ENCODE data around the gene FGF14. TPM values are rescaled to one million over a fixed set of nuclear protein-coding genes. Genes with fewer than 3 reads are reported as not detected.

The FGF14 gene
- total RNA-seq, 4 donors from 2014 or later: under 0.01 to 2.4 (median 0.99) TPM

DNA sequence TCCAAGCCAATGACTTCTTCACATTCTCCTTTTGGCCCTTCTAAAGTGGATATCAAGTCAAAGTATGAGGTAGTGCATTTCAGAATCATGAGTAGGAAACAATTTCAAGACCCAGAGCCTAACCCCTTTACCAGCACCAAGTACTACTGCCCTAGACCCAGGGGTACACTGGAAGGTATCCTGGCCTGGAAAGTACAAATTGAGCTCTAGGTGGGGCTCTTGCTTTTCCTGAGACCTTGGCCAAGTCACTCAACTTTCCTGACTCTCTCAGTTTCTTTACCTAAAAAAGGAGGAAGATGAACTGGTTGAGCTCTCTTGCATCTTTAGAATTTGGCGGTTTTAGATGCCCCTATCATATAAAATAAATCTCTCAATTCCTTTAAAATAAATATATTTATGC is 204.7 kb downstream of the FGF14 start:
- Histone ChIP-seq H3K4me3 (no peak overlapping the region), H3K9me3 (no peaks in the 10 kb centered on the region), H3K27me3 (no peaks in the 10 kb centered on the region), H3K27ac (no peak overlapping the region), H3K36me3 (no peaks in the 10 kb centered on the region), H3K4me1 (no peaks in the 10 kb centered on the region)
- intact Hi-C loops (cut with DNase I; ENCODE audit: low total_unique reads) (loop anchor here (10.0 kb wide), 1 partner anchor 1558 kb away; no protein-coding TSS in a partner anchor), in situ Hi-C loops (cut with MboI; ENCODE audit: low pct_ligation_motif_present in 1 of 4, low pct_unique_long_range_greater_than_20kb in 1 of 4, low sequenced_read_pairs in 3 of 4) (no loop called here)
- WGBS, 2 donors (ENCODE audit: low coverage in 1 of 2): 55 to 79% methylated on average over 1 of the region's 1 CpG
- no peak for DNase-seq
- no peak for TF ChIP-seq POLR2AphosphoS5 (IDR thresholded peaks at IDR 0.05)
- TF ChIP-seq, protein P1, sequence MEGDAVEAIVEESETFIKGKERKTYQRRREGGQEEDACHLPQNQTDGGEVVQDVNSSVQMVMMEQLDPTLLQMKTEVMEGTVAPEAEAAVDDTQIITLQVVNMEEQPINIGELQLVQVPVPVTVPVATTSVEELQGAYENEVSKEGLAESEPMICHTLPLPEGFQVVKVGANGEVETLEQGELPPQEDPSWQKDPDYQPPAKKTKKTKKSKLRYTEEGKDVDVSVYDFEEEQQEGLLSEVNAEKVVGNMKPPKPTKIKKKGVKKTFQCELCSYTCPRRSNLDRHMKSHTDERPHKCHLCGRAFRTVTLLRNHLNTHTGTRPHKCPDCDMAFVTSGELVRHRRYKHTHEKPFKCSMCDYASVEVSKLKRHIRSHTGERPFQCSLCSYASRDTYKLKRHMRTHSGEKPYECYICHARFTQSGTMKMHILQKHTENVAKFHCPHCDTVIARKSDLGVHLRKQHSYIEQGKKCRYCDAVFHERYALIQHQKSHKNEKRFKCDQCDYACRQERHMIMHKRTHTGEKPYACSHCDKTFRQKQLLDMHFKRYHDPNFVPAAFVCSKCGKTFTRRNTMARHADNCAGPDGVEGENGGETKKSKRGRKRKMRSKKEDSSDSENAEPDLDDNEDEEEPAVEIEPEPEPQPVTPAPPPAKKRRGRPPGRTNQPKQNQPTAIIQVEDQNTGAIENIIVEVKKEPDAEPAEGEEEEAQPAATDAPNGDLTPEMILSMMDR (IDR thresholded peaks at IDR 0.05): no peak
- no peak for TF ChIP-seq POLR2A (IDR thresholded peaks at IDR 0.05)
- TF ChIP-seq EP300 (IDR thresholded peaks at IDR 0.05; ENCODE audit: low read depth): no peak

DNA sequence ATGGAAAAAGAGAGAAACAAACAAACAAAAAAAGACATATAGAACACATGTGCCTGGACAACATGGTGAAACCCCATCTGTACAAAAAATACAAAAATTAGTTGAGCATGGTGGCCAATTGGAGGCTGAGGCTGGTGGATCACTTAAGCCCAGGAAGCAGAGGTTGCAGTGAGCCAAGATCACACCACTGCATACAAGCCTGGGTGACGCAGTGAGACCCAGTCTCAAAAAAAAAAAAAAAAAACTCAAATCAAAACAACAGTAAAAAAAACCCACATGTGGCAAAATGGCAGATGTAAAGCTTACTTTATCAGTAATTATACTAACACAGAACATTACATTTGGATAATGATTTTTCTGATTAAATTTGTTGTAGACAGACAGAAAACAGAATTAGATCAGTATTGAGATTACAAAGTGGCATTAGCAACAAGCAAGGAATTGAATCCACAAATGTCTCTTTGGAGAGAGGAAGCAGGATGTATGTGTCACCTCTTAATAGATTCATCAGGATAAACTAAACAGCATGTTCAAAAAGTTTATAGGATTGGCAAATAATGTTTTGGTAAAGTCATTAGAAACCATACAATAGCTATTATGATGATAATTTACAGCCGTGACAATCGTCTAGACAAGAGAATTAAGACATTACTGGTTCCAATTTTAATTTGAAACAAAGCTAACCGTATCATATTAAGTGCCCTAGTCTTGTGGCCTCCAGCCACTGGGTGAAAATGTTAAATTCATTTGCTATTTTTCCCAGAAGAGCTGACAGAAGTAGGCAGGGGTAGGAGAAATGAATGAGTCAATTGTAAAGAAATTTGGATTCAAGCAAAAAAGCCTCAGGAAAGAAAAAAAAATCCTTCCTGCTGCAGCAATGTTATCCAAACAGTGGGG is 206.0 kb downstream of the FGF14 start:
- 46 to 55% methylated on average over 4 of the region's 4 CpGs for WGBS, 2 donors (ENCODE audit: low coverage in 1 of 2)
- in situ Hi-C loops (cut with MboI; ENCODE audit: low pct_ligation_motif_present in 1 of 4, low pct_unique_long_range_greater_than_20kb in 1 of 4, low sequenced_read_pairs in 3 of 4): no loop called here

DNA sequence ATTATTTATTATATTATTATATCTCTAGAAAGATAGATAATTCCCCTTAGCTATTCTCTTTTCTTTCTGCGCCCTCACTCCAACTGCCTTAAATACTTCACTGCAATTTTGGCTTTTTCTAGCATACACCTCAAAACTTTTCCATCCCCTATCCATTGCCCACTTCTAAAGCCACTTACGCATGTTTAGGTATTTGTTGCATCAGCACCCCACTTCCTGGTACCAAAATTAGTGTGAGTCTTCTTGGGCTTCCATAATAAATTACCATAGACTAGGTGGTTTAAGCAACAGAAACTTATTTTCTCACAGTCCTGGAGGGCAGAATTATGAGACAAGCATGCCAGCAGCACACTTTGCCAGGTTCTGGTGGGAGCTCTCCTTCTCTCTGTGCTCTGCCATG is 209.0 kb downstream of the FGF14 start:
- Histone ChIP-seq H3K4me1 (no peaks in the 10 kb centered on the region), H3K27me3 (no peaks in the 10 kb centered on the region), H3K4me3 (no peak overlapping the region), H3K27ac (no peak overlapping the region), H3K36me3 (no peaks in the 10 kb centered on the region), H3K9me3 (no peaks in the 10 kb centered on the region)
- TF ChIP-seq POLR2A (IDR thresholded peaks at IDR 0.05) (no peak), POLR2AphosphoS5 (IDR thresholded peaks at IDR 0.05) (no peak), EP300 (IDR thresholded peaks at IDR 0.05; ENCODE audit: low read depth) (no peak)
- TF ChIP-seq, protein P1 (IDR thresholded peaks at IDR 0.05): no peak
- intact Hi-C loops (cut with DNase I; ENCODE audit: low total_unique reads): loop anchor here (10.0 kb wide), 1 partner anchor 1562 kb away; no protein-coding TSS in a partner anchor
- in situ Hi-C loops (cut with MboI; ENCODE audit: low pct_ligation_motif_present in 1 of 4, low pct_unique_long_range_greater_than_20kb in 1 of 4, low sequenced_read_pairs in 3 of 4): no loop called here
- 86 to 90% methylated on average over 1 to 2 of the region's 2 CpGs for WGBS, 2 donors (ENCODE audit: low coverage in 1 of 2)
- no peak for DNase-seq

More for the DNA sequence above, 206.0 kb downstream of the FGF14 start:
- H3K4me3 ChIP-seq: no peak overlapping the region
- intact Hi-C loops (cut with DNase I; ENCODE audit: low total_unique reads): loop anchor here (10.0 kb wide), 1 partner anchor 1559 kb away; no protein-coding TSS in a partner anchor
- TF ChIP-seq, protein P1 (IDR thresholded peaks at IDR 0.05): no peak
- no peak for TF ChIP-seq POLR2AphosphoS5 (IDR thresholded peaks at IDR 0.05)
- no peaks in the 10 kb centered on the region for H3K36me3 ChIP-seq
- H3K27me3 ChIP-seq: no peaks in the 10 kb centered on the region
- no peak for DNase-seq
- no peaks in the 10 kb centered on the region for H3K9me3 ChIP-seq
- H3K4me1 ChIP-seq: no peaks in the 10 kb centered on the region
- no peak overlapping the region for H3K27ac ChIP-seq

DNA sequence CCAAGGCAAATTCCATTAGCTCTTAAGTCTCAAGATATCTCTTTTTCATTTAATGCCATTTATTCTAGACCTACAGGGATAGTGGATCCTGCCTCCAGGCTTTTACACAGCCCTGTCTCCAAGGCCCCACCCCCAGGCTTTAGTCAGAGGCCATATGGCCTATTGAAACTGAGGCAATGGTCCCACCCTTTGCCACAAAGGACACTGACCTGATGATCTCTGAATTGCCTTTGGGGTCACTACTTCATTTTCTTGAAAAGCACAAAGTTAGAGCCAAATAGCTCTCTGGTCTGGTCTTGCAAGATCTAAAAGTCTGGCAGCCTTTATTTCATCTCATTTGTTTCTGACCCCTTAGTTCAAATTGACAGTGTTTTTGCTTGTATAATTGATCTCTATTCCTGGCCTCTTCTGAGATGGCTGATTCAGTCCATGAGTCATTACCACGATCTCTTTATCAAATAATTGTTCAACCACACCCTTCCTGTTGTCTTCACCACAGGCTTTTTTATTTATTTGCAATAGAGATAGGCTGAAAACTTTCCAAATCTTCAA is 209.8 kb downstream of the FGF14 start:
- Histone ChIP-seq H3K27ac (no peak overlapping the region), H3K4me3 (no peak overlapping the region), H3K4me1 (no peaks in the 10 kb centered on the region), H3K27me3 (no peaks in the 10 kb centered on the region), H3K9me3 (no peaks in the 10 kb centered on the region), H3K36me3 (no peaks in the 10 kb centered on the region)
- no peak for TF ChIP-seq POLR2AphosphoS5 (IDR thresholded peaks at IDR 0.05)
- TF ChIP-seq EP300 (IDR thresholded peaks at IDR 0.05; ENCODE audit: low read depth): no peak
- no peak for TF ChIP-seq POLR2A (IDR thresholded peaks at IDR 0.05)
- TF ChIP-seq, protein P1 (IDR thresholded peaks at IDR 0.05): no peak
- no peak for DNase-seq
- intact Hi-C loops (cut with DNase I; ENCODE audit: low total_unique reads) (loop anchor here (10.0 kb wide), 1 partner anchor 1563 kb away; no protein-coding TSS in a partner anchor), in situ Hi-C loops (cut with MboI; ENCODE audit: low pct_ligation_motif_present in 1 of 4, low pct_unique_long_range_greater_than_20kb in 1 of 4, low sequenced_read_pairs in 3 of 4) (no loop called here)
- 8 to 13% methylated on average over 1 of the region's 1 CpG for WGBS, 2 donors (ENCODE audit: low coverage in 1 of 2)
